GM19372 (cell line): ENCODE data around the gene HDAC4.

ENCODE experiments used
- ATAC-seq: cut with Tn5 transposase; IDR thresholded peaks from one replicate; pipeline ENCODE4 v1.9.1; 2021; ENCODE audit warnings: mild to moderate bottlenecking, low read depth, moderate library complexity; ENCODE audit not compliant: unreplicated experiment

Gene HDAC4

GRCh38 chr2:239066597-239066996 is 334.2 kb downstream of the HDAC4 start:
- ATAC-seq = no peak

- no peak for ATAC-seq
These were observed 334.9 kb downstream of the HDAC4 start for GRCh38 chr2:239065962-239066361.

- ATAC-seq = no peak
These were observed 335.3 kb downstream of the HDAC4 start for GRCh38 chr2:239065537-239065936.

- ATAC-seq = no peak
These were observed 335.9 kb downstream of the HDAC4 start for GRCh38 chr2:239064891-239065290.

- no peak for ATAC-seq
These were observed 336.6 kb downstream of the HDAC4 start for GRCh38 chr2:239064253-239064652.

- ATAC-seq = no peak
These were observed 338.1 kb downstream of the HDAC4 start for GRCh38 chr2:239062743-239063142.

- ATAC-seq = no peak
These were observed 338.8 kb downstream of the HDAC4 start for GRCh38 chr2:239061824-239062570.

- ATAC-seq = no peak
These were observed 339.6 kb downstream of the HDAC4 start for GRCh38 chr2:239061121-239061666.

- ATAC-seq = no peak
These were observed 340.1 kb downstream of the HDAC4 start for GRCh38 chr2:239060676-239061075.

GRCh38 chr2:239059854-239060253 is 341.0 kb downstream of the HDAC4 start:
- ATAC-seq = no peak

GRCh38 chr2:239058766-239059165 is 342.1 kb downstream of the HDAC4 start:
- ATAC-seq = no peak

- no peak for ATAC-seq
These were observed 343.3 kb downstream of the HDAC4 start for GRCh38 chr2:239057533-239057932.

- no peak for ATAC-seq
These were observed 344.2 kb downstream of the HDAC4 start for GRCh38 chr2:239056611-239057010.

GRCh38 chr2:239055756-239056493 is 344.9 kb downstream of the HDAC4 start:
- no peak for ATAC-seq

GRCh38 chr2:239054921-239055320 is 345.9 kb downstream of the HDAC4 start:
- ATAC-seq = no peak

- no peak for ATAC-seq
These were observed 346.9 kb downstream of the HDAC4 start for GRCh38 chr2:239053801-239054503.

GRCh38 chr2:239052798-239053665 is 347.8 kb downstream of the HDAC4 start:
- no peak for ATAC-seq

- ATAC-seq = no peak
These were observed 348.9 kb downstream of the HDAC4 start for GRCh38 chr2:239051891-239052445.

- no peak for ATAC-seq
These were observed 350.6 kb downstream of the HDAC4 start for GRCh38 chr2:239050252-239050649.
